Measurements from ENCODE around the gene KDM4B. TPM values are rescaled to one million over a fixed set of nuclear protein-coding genes. Genes with fewer than 3 reads are reported as not detected.

KDM4B gene
- total and polyA plus RNA-seq, 9 of the 15 experiments (the other 6 are each of a cell fraction or from before 2014, with no cell fraction given) = 0.21 to 29.9 (median 7.3) TPM

GRCh38 chr19:5154129-5154798 lies 185.4 kb downstream of the KDM4B start (continued):
- TF ChIP-seq, protein P1, sequence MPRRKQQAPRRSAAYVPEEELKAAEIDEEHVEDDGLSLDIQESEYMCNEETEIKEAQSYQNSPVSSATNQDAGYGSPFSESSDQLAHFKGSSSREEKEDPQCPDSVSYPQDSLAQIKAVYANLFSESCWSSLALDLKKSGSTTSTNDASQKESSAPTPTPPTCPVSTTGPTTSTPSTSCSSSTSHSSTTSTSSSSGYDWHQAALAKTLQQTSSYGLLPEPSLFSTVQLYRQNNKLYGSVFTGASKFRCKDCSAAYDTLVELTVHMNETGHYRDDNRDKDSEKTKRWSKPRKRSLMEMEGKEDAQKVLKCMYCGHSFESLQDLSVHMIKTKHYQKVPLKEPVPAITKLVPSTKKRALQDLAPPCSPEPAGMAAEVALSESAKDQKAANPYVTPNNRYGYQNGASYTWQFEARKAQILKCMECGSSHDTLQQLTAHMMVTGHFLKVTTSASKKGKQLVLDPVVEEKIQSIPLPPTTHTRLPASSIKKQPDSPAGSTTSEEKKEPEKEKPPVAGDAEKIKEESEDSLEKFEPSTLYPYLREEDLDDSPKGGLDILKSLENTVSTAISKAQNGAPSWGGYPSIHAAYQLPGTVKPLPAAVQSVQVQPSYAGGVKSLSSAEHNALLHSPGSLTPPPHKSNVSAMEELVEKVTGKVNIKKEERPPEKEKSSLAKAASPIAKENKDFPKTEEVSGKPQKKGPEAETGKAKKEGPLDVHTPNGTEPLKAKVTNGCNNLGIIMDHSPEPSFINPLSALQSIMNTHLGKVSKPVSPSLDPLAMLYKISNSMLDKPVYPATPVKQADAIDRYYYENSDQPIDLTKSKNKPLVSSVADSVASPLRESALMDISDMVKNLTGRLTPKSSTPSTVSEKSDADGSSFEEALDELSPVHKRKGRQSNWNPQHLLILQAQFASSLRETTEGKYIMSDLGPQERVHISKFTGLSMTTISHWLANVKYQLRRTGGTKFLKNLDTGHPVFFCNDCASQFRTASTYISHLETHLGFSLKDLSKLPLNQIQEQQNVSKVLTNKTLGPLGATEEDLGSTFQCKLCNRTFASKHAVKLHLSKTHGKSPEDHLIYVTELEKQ (CRISPR knock-in tag; IDR thresholded peaks at IDR 0.05) = no peak
- no peak for TF ChIP-seq DPF2 (IDR thresholded peaks at IDR 0.05)
- TF ChIP-seq ZNF431 (CRISPR knock-in tag; IDR thresholded peaks at IDR 0.05) = no peak
- peak in 1 of 2 experiments; percentile 28; a peak in 1 of 4 replicates for TF ChIP-seq RCOR1 (IDR thresholded peaks at IDR 0.05; ENCODE audit: borderline replicate concordance in 1 of 2, low read depth in 2 of 2, low read length in 2 of 2)
- TF ChIP-seq, protein P2, sequence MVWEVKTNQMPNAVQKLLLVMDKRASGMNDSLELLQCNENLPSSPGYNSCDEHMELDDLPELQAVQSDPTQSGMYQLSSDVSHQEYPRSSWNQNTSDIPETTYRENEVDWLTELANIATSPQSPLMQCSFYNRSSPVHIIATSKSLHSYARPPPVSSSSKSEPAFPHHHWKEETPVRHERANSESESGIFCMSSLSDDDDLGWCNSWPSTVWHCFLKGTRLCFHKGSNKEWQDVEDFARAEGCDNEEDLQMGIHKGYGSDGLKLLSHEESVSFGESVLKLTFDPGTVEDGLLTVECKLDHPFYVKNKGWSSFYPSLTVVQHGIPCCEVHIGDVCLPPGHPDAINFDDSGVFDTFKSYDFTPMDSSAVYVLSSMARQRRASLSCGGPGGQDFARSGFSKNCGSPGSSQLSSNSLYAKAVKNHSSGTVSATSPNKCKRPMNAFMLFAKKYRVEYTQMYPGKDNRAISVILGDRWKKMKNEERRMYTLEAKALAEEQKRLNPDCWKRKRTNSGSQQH (CRISPR knock-in tag; IDR thresholded peaks at IDR 0.05) = no peak
- TF ChIP-seq JUN (IDR thresholded peaks at IDR 0.05; ENCODE audit: borderline replicate concordance, low read depth, low read length) = no peak
- TF ChIP-seq JUN (CRISPR knock-in tag; IDR thresholded peaks at IDR 0.05; ENCODE audit: borderline replicate concordance) = no peak
- TF ChIP-seq, protein P3, sequence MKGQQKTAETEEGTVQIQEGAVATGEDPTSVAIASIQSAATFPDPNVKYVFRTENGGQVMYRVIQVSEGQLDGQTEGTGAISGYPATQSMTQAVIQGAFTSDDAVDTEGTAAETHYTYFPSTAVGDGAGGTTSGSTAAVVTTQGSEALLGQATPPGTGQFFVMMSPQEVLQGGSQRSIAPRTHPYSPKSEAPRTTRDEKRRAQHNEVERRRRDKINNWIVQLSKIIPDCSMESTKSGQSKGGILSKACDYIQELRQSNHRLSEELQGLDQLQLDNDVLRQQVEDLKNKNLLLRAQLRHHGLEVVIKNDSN (CRISPR knock-in tag; IDR thresholded peaks at IDR 0.05) = no peak
- TF ChIP-seq CREM (IDR thresholded peaks at IDR 0.05; ENCODE audit: low read depth) = 0 out of 2 replicates have a peak, but pooled peaks have one; percentile 25
- no peak for TF ChIP-seq BRD4 (IDR thresholded peaks at IDR 0.05)
- TF ChIP-seq, protein P4, sequence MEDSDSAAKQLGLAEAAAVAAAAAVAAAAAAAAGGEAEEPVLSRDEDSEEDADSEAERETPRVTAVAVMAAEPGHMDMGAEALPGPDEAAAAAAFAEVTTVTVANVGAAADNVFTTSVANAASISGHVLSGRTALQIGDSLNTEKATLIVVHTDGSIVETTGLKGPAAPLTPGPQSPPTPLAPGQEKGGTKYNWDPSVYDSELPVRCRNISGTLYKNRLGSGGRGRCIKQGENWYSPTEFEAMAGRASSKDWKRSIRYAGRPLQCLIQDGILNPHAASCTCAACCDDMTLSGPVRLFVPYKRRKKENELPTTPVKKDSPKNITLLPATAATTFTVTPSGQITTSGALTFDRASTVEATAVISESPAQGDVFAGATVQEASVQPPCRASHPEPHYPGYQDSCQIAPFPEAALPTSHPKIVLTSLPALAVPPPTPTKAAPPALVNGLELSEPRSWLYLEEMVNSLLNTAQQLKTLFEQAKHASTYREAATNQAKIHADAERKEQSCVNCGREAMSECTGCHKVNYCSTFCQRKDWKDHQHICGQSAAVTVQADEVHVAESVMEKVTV (CRISPR knock-in tag; IDR thresholded peaks at IDR 0.05) = no peak
- TF ChIP-seq NFIC (IDR thresholded peaks at IDR 0.05) = 0 out of 2 replicates have a peak, but pooled peaks have one; percentile 7
- no peak for TF ChIP-seq NBN (IDR thresholded peaks at IDR 0.05; ENCODE audit: low read depth)
- peak; percentile 5 for TF ChIP-seq POLR2G (IDR thresholded peaks at IDR 0.05; ENCODE audit: low read depth, low read length)
- TF ChIP-seq SMARCE1 (IDR thresholded peaks at IDR 0.05) = no peak
- TF ChIP-seq KLF10 (CRISPR knock-in tag; IDR thresholded peaks at IDR 0.05) = no peak
- no peak for TF ChIP-seq ZKSCAN1 (IDR thresholded peaks at IDR 0.05; ENCODE audit: low read depth, low read length)
- TF ChIP-seq ZNF57 (CRISPR knock-in tag; IDR thresholded peaks at IDR 0.05) = no peak
- no peak for TF ChIP-seq ZNF766 (CRISPR knock-in tag; conservative IDR thresholded peaks at IDR 0.05)
- no peak for TF ChIP-seq ZNF583 (CRISPR knock-in tag; IDR thresholded peaks at IDR 0.05)
- TF ChIP-seq NELFE (IDR thresholded peaks at IDR 0.05; ENCODE audit: insufficient read depth, insufficient read length) = no peak
- TF ChIP-seq CBFB (CRISPR knock-in tag; IDR thresholded peaks at IDR 0.05) = no peak
- TF ChIP-seq IFI16 (CRISPR knock-in tag; IDR thresholded peaks at IDR 0.05) = no peak
- no peak for TF ChIP-seq NRF1 (conservative IDR thresholded peaks at IDR 0.05 in 1 of 2, IDR thresholded peaks at IDR 0.05 in 1 of 2)
